Endothelial cell of umbilical vein (primary cell): ENCODE results near the gene KRTAP12-3.

Source experiments
- CTCF ChIP-seq, 2 donors: IDR thresholded peaks; 1 replicate in 1 of 2; 2 replicates in 1 of 2; pipeline ENCODE4 v1.5.1; 2011; ENCODE audit warnings: low read length in 2 of 2, mild to moderate bottlenecking in 2 of 2, moderate library complexity in 2 of 2, control low read depth in 1 of 2, inconsistent platforms in 1 of 2, low read depth in 1 of 2; ENCODE audit not compliant: insufficient read depth in 1 of 2; ENCODE audit errors: extremely low read depth in 1 of 2
- POLR2A ChIP-seq: IDR thresholded peaks from 2 replicates; pipeline ENCODE4 v1.6.1; 2012; ENCODE audit warnings: low read depth, mild to moderate bottlenecking, control low read depth, low read length

GRCh38 chr21:44626262-44626661, 31.5 kb upstream of the KRTAP12-3 start:
- TF ChIP-seq CTCF (IDR thresholded peaks at IDR 0.05; ENCODE audit: extremely low read depth in 1 of 2, insufficient read depth in 1 of 2, low read depth in 1 of 2, low read length in 2 of 2), result no peak
- no peak for TF ChIP-seq POLR2A
